GM12801 (cell line): ENCODE results near the gene PLOD2.

Experiments
- CTCF ChIP-seq: IDR thresholded peaks from one replicate; pipeline ENCODE4 v1.5.1; 2011; ENCODE audit warnings: control low read depth; ENCODE audit not compliant: insufficient read length; ENCODE audit errors: extremely low read depth

The PLOD2 gene

GRCh38 chr3:146154995-146155394 is 6.0 kb downstream of the PLOD2 start:
- TF ChIP-seq CTCF = no peak

GRCh38 chr3:146154316-146154715 is 6.7 kb downstream of the PLOD2 start:
- no peak for TF ChIP-seq CTCF

- TF ChIP-seq CTCF = no peak
These were observed 7.6 kb downstream of the PLOD2 start for GRCh38 chr3:146153429-146153828.

GRCh38 chr3:146152834-146153233 is 8.2 kb downstream of the PLOD2 start:
- no peak for TF ChIP-seq CTCF

GRCh38 chr3:146148468-146148931 is 12.5 kb downstream of the PLOD2 start:
- no peak for TF ChIP-seq CTCF

- TF ChIP-seq CTCF = no peak
These were observed 15.3 kb downstream of the PLOD2 start for GRCh38 chr3:146145642-146146041.

GRCh38 chr3:146142757-146143156 is 18.2 kb downstream of the PLOD2 start:
- TF ChIP-seq CTCF = no peak
